ENCODE results near the gene NLRC3. TPM values are rescaled to one million over a fixed set of nuclear protein-coding genes. Genes with fewer than 3 reads are reported as not detected.

Gene NLRC3
- total RNA-seq, 1 experiment from 2014 or later, result not detected

- H3K36me3 ChIP-seq, result no peaks in the 10 kb centered on the region
- H3K4me1 ChIP-seq (replicated peaks), result no peaks in the 10 kb centered on the region
These were observed 80.8 kb downstream of the NLRC3 start for GRCh38 chr16:3496386-3496785.

DNA sequence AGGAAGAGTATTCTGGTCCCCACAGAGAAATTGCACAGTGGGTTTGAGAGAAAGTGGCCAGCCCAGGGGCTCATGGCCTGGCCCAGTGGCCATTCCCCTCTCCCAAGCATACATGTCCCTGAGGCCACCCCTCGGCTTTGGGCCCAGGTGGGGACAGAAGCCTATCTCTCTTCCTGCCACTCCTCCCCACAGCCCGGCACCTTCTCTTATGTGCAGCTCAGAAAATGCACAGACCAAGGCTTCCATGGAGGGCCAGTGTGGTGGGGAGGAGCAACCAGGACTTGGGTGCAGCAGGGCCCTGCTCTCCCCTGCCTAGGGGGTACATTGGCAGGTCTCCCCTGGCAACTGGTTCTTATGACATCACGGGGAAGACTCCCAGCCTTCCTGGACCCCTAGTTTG is 82.0 kb downstream of the NLRC3 start, which contains the start of gene C16orf90:
C16orf90 (minus strand) TSS at position 314 of the 400 bp plus-strand sequence; CDS start at position 246, 68 bp downstream.
- H3K9me3 ChIP-seq (replicated peaks), result no peaks in the 10 kb centered on the region
- H3K4me3 ChIP-seq, result no peak within 1 kb of the TSS
- H3K36me3 ChIP-seq, result no peaks in the 10 kb centered on the region
- no peak for DNase-seq (ENCODE audit: low read depth in 1 of 2, low spot score in 2 of 2)
- H3K27me3 ChIP-seq (replicated peaks), result no peaks in the 10 kb centered on the region
- H3K27ac ChIP-seq, result no peak within 1 kb of the TSS
- H3K4me1 ChIP-seq (replicated peaks), result no peaks in the 10 kb centered on the region

More at GRCh38 chr16:3496386-3496785, 80.8 kb downstream of the NLRC3 start:
- Histone ChIP-seq H3K9me3 (replicated peaks) (no peaks in the 10 kb centered on the region), H3K27me3 (replicated peaks) (no peaks in the 10 kb centered on the region), H3K4me3 (no peak overlapping the region), H3K27ac (no peak overlapping the region)
- no peak for DNase-seq (ENCODE audit: low read depth in 1 of 2, low spot score in 2 of 2)

GRCh38 chr16:3494386-3494973 is 82.7 kb downstream of the NLRC3 start:
- Histone ChIP-seq H3K36me3 (no peaks in the 10 kb centered on the region), H3K4me3 (no peak overlapping the region), H3K27ac (no peak overlapping the region), H3K27me3 (replicated peaks) (no peaks in the 10 kb centered on the region), H3K9me3 (replicated peaks) (no peaks in the 10 kb centered on the region), H3K4me1 (replicated peaks) (no peaks in the 10 kb centered on the region)
- no peak for DNase-seq (ENCODE audit: low read depth in 1 of 2, low spot score in 2 of 2)

GRCh38 chr16:3492356-3492755 is 84.8 kb downstream of the NLRC3 start:
- H3K27ac ChIP-seq, result no peak overlapping the region
- no peaks in the 10 kb centered on the region for H3K9me3 ChIP-seq (replicated peaks)
- no peak for DNase-seq (ENCODE audit: low read depth in 1 of 2, low spot score in 2 of 2)
- H3K4me1 ChIP-seq (replicated peaks), result no peaks in the 10 kb centered on the region
- H3K27me3 ChIP-seq (replicated peaks), result no peaks in the 10 kb centered on the region
- H3K4me3 ChIP-seq, result no peak overlapping the region
- H3K36me3 ChIP-seq, result peaks cover 6% of the 10 kb centered on the region; the same call in 1 of the 2 replicates

DNA sequence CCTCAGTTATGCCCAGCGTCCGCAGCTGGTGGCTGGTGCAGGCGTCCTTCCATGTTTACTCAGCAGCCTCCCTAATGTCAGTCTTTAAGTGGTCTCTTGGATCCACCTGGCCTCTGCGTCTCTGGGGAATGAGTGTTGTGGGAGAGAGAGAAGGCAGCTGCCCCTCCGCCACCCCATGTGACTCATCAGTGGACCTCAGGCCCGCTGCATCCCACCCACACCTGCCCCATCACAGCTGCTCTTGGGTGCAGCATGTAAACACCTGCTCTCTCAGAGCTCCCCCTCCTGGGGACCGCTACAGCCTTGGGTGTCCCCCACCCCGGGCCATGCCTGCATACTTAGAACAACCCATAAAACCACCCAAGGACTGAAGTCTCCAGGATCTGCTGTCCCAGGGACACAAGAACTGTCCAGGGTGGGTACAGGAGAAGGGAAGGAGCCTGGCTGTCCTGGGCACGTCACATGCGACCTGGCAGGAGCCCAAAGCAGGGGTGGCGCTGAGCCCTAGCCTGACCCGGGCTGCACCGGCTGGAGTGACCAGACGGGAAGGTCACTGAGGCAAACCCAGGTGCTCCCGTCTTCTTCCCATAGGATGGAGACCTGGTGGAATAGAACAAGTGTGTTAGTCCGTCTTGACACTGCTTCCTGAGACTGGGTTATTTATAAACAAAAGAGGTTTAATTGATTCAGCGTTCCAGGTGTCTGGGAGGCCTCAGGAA is 86.1 kb downstream of the NLRC3 start:
- Histone ChIP-seq H3K9me3 (replicated peaks) (no peaks in the 10 kb centered on the region), H3K27me3 (replicated peaks) (no peaks in the 10 kb centered on the region), H3K36me3 (peaks cover 16% of the 10 kb centered on the region), H3K27ac (no peak overlapping the region), H3K4me1 (replicated peaks) (no peaks in the 10 kb centered on the region), H3K4me3 (no peak overlapping the region)
- DNase-seq (ENCODE audit: low read depth in 1 of 2, low spot score in 2 of 2), result no peak

Other genes starting within 250 kb of the NLRC3 start
- 0.08 TPM in 1 of 2 replicates, not detected in the other for gene OR2C1, start 221.5 kb downstream of the NLRC3 start, total RNA-seq (2014; rRNA removed; shearing (Covaris generic))
- 8.1 and 15.1 TPM in 2 replicates for gene ZSCAN32, start 176.4 kb downstream of the NLRC3 start, total RNA-seq (2014; rRNA removed; shearing (Covaris generic))
- gene ZNF174, start 176.2 kb downstream of the NLRC3 start, total RNA-seq (2014; rRNA removed; shearing (Covaris generic)), result 6.8 and 7.8 TPM in 2 replicates
- 2.1 and 2.9 TPM in 2 replicates for gene ZNF597, start 133.9 kb downstream of the NLRC3 start, total RNA-seq (2014; rRNA removed; shearing (Covaris generic))
- gene NAA60, start 133.7 kb downstream of the NLRC3 start, total RNA-seq (2014; rRNA removed; shearing (Covaris generic)), result 4.6 and 6.8 TPM in 2 replicates
- gene C16orf90, start 81.9 kb downstream of the NLRC3 start, total RNA-seq (2014; rRNA removed; shearing (Covaris generic)), result not detected in 2 replicates
- gene CLUAP1, start 76.4 kb downstream of the NLRC3 start, total RNA-seq (2014; rRNA removed; shearing (Covaris generic)), result 17.4 and 37.6 TPM in 2 replicates
- 3.5 and 6.0 TPM in 2 replicates for gene SLX4, start 34.2 kb upstream of the NLRC3 start, total RNA-seq (2014; rRNA removed; shearing (Covaris generic))
- 9.9 and 12.9 TPM in 2 replicates for gene DNASE1, start 77.3 kb upstream of the NLRC3 start, total RNA-seq (2014; rRNA removed; shearing (Covaris generic))
- gene TRAP1, start 140.1 kb upstream of the NLRC3 start, total RNA-seq (2014; rRNA removed; shearing (Covaris generic)), result 50.7 and 54.2 TPM in 2 replicates